Measurements from ENCODE around the gene RAB43.
"Not testable (repeated sequence)": the region's sequence is repeated elsewhere in the genome, so short reads cannot be mapped to it uniquely, and the experiment has no call there.

Gene RAB43

DNA sequence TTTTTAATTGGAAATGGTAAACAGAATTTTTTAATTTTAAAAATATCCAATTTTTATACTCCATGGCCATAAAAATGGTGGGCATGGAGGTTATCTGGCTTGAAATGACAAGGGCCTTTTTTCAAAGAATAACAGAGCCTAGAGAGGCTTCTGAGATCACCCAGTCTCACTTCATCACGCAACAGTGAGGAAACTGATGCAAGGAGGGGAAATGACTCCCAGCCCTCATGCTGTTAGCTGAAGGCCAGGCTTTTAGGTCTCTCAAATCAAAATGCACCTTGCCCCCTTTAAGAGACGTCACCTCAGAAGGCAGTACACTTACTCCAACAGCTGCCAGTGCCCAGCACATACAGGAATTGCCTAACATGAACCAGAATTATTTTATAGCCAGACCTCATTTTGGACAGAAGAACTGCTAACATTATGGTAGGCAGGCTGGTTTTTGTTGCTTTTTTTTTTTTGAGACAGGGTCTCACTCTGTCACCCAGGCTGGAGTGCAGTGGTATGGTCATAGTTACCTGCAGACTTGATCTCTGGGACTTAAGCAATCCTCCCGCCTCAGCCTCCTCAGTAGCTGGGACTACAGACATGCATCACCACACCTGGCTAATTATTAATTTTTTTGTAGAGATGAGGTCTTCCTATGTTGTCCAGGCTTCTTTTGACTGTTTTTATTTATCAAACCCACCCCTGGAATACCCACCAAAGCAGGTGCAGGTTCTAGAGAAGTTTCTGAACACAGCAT, 9.1 kb downstream of the RAB43 start:
- TF ChIP-seq, protein P1, sequence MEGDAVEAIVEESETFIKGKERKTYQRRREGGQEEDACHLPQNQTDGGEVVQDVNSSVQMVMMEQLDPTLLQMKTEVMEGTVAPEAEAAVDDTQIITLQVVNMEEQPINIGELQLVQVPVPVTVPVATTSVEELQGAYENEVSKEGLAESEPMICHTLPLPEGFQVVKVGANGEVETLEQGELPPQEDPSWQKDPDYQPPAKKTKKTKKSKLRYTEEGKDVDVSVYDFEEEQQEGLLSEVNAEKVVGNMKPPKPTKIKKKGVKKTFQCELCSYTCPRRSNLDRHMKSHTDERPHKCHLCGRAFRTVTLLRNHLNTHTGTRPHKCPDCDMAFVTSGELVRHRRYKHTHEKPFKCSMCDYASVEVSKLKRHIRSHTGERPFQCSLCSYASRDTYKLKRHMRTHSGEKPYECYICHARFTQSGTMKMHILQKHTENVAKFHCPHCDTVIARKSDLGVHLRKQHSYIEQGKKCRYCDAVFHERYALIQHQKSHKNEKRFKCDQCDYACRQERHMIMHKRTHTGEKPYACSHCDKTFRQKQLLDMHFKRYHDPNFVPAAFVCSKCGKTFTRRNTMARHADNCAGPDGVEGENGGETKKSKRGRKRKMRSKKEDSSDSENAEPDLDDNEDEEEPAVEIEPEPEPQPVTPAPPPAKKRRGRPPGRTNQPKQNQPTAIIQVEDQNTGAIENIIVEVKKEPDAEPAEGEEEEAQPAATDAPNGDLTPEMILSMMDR (IDR thresholded peaks at IDR 0.05; ENCODE audit: low read depth, low read length): no peak
- H3K4me3 ChIP-seq (ENCODE audit: low read depth, low read length): no peak overlapping the region

DNA sequence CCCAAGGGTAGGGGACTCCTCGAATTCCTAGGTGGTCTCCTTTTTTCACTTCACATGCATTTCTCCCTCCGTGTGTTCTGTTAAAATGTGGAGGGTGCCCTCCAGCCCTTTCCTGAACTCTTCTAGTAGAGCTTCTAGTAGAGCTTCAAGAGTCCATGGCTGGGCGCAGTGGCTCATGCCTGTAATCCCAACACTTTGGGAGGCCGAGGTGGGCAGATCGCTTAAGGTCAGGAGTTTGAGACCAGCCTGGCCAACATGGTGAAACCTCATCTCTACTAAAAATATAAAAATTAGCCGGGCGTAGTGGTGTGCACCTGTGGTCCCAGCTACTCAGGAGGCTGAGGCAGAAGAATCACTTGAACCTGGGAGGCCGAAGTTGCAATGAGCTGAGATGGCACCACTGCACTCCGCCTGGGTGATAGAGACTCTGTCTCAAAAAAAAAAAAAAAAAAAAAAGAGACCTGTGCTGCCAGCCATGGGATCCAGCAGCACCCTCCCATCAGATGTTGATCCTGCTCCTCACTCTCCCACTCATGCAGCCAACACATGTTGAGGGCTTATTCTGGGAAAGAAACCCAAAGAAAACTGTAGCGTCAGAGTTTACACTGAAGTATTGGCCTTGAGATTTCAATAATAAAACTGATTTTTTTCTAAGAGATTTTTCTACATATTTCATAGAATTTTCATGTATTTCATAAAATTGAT, 10.4 kb downstream of the RAB43 start:
- not testable (repeated sequence) for H3K4me3 ChIP-seq (ENCODE audit: low read depth, low read length)

DNA sequence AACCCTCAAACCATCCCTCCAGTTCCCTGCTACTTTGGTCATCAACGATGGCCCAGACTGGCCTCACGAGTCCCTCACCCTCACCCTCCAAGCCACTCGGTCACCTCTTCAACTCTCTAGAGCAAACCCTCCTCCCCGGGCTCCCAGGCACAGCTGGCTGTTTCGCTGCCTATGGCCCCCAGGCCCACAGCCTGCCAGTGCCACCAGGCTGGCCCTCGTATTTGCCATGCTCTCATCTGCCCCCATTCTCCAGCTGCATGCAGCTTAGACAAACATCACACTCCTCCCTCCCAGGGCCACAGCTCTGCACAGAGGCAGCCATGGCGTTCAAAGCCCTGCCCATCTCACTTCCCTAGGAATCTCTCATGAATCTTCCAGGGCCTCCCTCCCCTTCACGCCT, 13.8 kb downstream of the RAB43 start:
- H3K4me3 ChIP-seq (ENCODE audit: low read depth, low read length): no peak overlapping the region
- TF ChIP-seq, protein P1 (IDR thresholded peaks at IDR 0.05; ENCODE audit: low read depth, low read length): no peak

DNA sequence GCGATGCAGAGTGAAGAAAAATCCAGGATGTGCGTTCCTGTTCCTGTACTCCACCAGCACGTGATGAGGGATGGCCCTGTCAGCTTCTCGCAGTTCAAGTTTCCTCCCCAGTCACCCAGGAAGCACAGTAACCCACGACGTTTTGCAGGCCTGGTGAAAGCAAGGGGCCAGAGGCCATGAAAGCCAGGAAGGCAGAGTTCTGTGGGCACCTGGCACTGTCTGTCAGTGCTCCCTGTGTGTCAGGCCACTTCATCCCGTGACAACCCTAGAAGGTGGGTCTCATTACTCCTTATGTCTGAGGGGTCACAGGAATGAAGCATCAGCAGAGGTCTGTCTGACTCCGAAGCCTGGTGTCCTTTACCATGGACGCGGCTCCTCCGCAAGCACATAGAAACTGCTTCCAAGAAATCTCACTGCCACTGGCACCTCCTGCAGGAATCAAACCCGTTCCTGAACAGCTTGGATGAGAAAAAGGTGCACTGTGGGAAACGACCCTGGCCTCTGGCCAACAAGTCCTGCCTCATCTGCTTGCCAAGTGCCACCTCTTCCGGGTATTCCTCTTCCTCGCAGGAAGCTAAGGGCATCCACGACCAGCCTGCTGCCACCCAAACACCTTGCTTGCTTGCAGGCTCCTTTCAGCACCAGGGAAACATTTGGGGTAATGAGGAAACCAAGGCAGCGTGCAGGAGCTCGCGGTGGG, 14.6 kb downstream of the RAB43 start:
- TF ChIP-seq, protein P1 (IDR thresholded peaks at IDR 0.05; ENCODE audit: low read depth, low read length): no peak
- H3K4me3 ChIP-seq (ENCODE audit: low read depth, low read length): no peak overlapping the region

DNA sequence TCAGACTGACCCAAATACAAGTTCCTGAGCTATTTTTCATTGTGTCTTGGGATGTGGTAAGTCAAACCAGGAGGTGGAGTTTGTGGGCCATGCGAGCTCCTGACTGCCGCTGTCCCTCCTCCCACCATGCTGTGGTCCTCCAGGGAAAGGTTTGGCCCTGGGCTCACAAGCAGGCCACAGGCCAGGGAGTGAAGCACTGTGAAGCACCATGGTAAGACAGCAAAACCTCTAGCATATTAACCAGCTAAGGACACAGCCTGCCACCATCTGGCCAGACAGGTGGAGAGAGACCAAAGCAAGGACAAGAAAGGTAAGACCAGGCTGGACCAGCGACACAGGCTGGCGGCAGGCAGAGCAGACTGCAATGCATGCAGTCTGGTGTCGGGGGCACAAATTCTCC, 15.3 kb downstream of the RAB43 start:
- H3K4me3 ChIP-seq (ENCODE audit: low read depth, low read length): no peak overlapping the region
- TF ChIP-seq, protein P1 (IDR thresholded peaks at IDR 0.05; ENCODE audit: low read depth, low read length): no peak

DNA sequence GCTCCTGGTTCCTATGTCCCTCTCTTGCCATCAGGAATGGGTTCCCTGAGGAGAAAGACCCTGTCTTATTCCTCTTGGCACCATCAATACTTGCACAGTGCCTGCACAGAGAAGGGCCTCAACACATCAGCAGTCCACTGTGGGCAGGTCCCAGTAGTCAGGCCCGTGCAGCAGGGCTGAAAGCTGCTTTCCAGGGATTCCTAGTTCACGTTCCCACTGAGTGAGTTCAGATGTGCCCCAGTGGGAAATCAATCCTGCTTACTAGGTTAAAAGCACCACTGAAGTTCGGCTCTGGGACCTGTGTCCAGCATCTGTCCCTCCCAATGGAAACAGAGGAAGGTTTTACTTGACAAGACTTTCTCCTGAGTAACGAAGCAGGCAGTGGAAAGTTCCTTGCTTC, 15.7 kb downstream of the RAB43 start:
- TF ChIP-seq, protein P1 (IDR thresholded peaks at IDR 0.05; ENCODE audit: low read depth, low read length): no peak
- no peak overlapping the region for H3K4me3 ChIP-seq (ENCODE audit: low read depth, low read length)

DNA sequence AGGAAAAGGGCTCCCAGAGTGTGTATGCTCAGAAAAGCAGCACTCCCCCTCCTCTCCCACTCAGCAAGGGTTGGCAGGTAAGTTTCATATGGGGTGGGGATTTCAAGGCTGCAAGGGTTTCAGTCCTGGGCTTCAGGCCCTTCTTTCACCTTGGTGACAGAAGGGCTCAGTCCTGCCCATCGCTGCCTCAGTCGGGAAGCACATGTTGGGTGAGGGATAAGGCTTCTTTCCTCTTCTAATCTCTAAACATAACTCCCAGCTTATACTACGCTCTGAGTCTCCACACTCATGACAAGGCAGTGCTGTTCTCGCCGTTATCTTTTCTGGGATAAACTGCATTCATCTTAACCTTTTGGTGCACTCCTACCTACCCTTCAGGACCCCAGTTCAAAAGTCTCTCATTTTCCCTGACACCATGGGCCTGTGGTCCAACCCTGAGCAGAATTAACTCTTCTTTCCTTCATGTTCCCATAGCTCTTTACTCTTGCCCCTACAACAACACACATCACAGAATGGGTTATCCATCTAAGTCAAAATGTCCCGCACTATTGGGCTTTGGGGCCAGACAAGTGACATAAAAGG, 17.0 kb downstream of the RAB43 start:
- no peak overlapping the region for H3K4me3 ChIP-seq (ENCODE audit: low read depth, low read length)

More for the DNA sequence above, 17.0 kb downstream of the RAB43 start:
- TF ChIP-seq, protein P1 (IDR thresholded peaks at IDR 0.05; ENCODE audit: low read depth, low read length): no peak

All from WI38 (cell line).